ENCODE results near the gene DCDC2B.

DCDC2B gene

GRCh38 chr1:32263744-32264143 lies 54.9 kb downstream of the DCDC2B start:
- DNase-seq: no peak
